HCT116 (cell line): Measurements from ENCODE around the gene MTHFD1L. TPM values are rescaled to one million over a fixed set of nuclear protein-coding genes. Genes with fewer than 3 reads are reported as not detected.

Source experiments
- CBX3 ChIP-seq: IDR thresholded peaks from 2 replicates; pipeline ENCODE4 v1.6.1; 2012; ENCODE audit warnings: low read depth
- EZH2 ChIP-seq: fragments of 200-600 bp; sonication (generic); IDR thresholded peaks from 2 replicates; pipeline ENCODE4 v1.6.1; 2017; ENCODE audit warnings: antibody characterized with exemption, mixed run types
- EZH2phosphoT487 ChIP-seq: fragments of 200-600 bp; IDR thresholded peaks from 2 replicates; pipeline ENCODE4 v1.6.1; 2018; ENCODE audit warnings: antibody characterized with exemption, borderline replicate concordance
- POLR2A ChIP-seq: IDR thresholded peaks from 2 replicates; pipeline ENCODE4 v1.7.0; 2011; ENCODE audit warnings: borderline replicate concordance; ENCODE audit not compliant: insufficient read depth, insufficient read length; ENCODE audit errors: extremely low read depth
- RAD21 ChIP-seq: IDR thresholded peaks from 2 replicates; pipeline ENCODE4 v1.6.1; 2012; ENCODE audit warnings: low read depth, mild to moderate bottlenecking
- REST ChIP-seq: IDR thresholded peaks from 2 replicates; pipeline ENCODE4 v1.6.1; 2012; ENCODE audit warnings: low read depth
- TCF7L2 ChIP-seq: IDR thresholded peaks from 2 replicates; pipeline ENCODE4 v1.7.0; 2011; ENCODE audit warnings: borderline replicate concordance, inconsistent platforms; ENCODE audit not compliant: insufficient read depth, insufficient read length; ENCODE audit errors: extremely low read depth
- ZBTB33 ChIP-seq: IDR thresholded peaks from 2 replicates; pipeline ENCODE4 v1.6.1; 2011; ENCODE audit warnings: mild to moderate bottlenecking, low read length, moderate library complexity; ENCODE audit not compliant: insufficient replicate concordance; ENCODE audit errors: extremely low read depth
- total RNA-seq: library from RNA; stranded (reverse); gene quantifications from one replicate; pipeline ENCODE4 v1.2.1, GENCODE V29; 2021; ENCODE audit not compliant: unreplicated experiment

Gene MTHFD1L
- total RNA-seq, 1 experiment from 2014 or later: 127 TPM

GRCh38 chr6:151018046-151018445, 152.5 kb downstream of the MTHFD1L start (continued):
- TF ChIP-seq REST (no peak), EZH2 (no peak), RAD21 (0 out of 2 replicates have a peak, but pooled peaks have one; percentile 9), CBX3 (no peak; the same call in 1 of the 2 replicates), TCF7L2 (no peak), EZH2phosphoT487 (no peak), ZBTB33 (no peak), POLR2A (no peak)
